ENCODE results near the gene WDFY3.
"Not testable (repeated sequence)": the region's sequence is repeated elsewhere in the genome, so short reads cannot be mapped to it uniquely, and the experiment has no call there.

The WDFY3 gene

GRCh38 chr4:84857296-84857695, 109.2 kb downstream of the WDFY3 start:
- no peak for DNase-seq (ENCODE audit: low read depth)

- no peak for DNase-seq (ENCODE audit: low read depth)
These were observed 109.9 kb downstream of the WDFY3 start for GRCh38 chr4:84856468-84857049.

- no peak for DNase-seq (ENCODE audit: low read depth)
These were observed 110.7 kb downstream of the WDFY3 start for GRCh38 chr4:84855774-84856173.

GRCh38 chr4:84852081-84852480, 114.4 kb downstream of the WDFY3 start:
- no peak for DNase-seq (ENCODE audit: low read depth)

- no peak for DNase-seq (ENCODE audit: low read depth)
These were observed 117.3 kb downstream of the WDFY3 start for GRCh38 chr4:84849051-84849640.

GRCh38 chr4:84848432-84848831, 118.1 kb downstream of the WDFY3 start:
- no peak for DNase-seq (ENCODE audit: low read depth)

- DNase-seq (ENCODE audit: low read depth) = no peak
These were observed 118.5 kb downstream of the WDFY3 start for GRCh38 chr4:84847978-84848377.

GRCh38 chr4:84846985-84847384, 119.5 kb downstream of the WDFY3 start:
- no peak for DNase-seq (ENCODE audit: low read depth)

GRCh38 chr4:84841435-84841834, 125.1 kb downstream of the WDFY3 start:
- DNase-seq (ENCODE audit: low read depth) = no peak

GRCh38 chr4:84837751-84838150, 128.7 kb downstream of the WDFY3 start:
- DNase-seq (ENCODE audit: low read depth) = no peak

- not testable (repeated sequence) for DNase-seq (ENCODE audit: low read depth)
These were observed 136.9 kb downstream of the WDFY3 start for GRCh38 chr4:84829633-84830032.

GRCh38 chr4:84826681-84827080, 139.8 kb downstream of the WDFY3 start:
- DNase-seq (ENCODE audit: low read depth) = no peak

GRCh38 chr4:84825701-84826341, 140.7 kb downstream of the WDFY3 start:
- no peak for DNase-seq (ENCODE audit: low read depth)

- DNase-seq (ENCODE audit: low read depth) = no peak
These were observed 145.4 kb downstream of the WDFY3 start for GRCh38 chr4:84821064-84821463.

- DNase-seq (ENCODE audit: low read depth) = no peak
These were observed 152.3 kb downstream of the WDFY3 start for GRCh38 chr4:84814094-84814750.

- no peak for DNase-seq (ENCODE audit: low read depth)
These were observed 156.5 kb downstream of the WDFY3 start for GRCh38 chr4:84809946-84810345.

GRCh38 chr4:84808332-84808731, 158.2 kb downstream of the WDFY3 start:
- no peak for DNase-seq (ENCODE audit: low read depth)

GRCh38 chr4:84806541-84806940, 159.9 kb downstream of the WDFY3 start:
- DNase-seq (ENCODE audit: low read depth) = not testable (repeated sequence)

GRCh38 chr4:84804136-84804535, 162.4 kb downstream of the WDFY3 start:
- no peak for DNase-seq (ENCODE audit: low read depth)

GRCh38 chr4:84803720-84804119, 162.8 kb downstream of the WDFY3 start:
- no peak for DNase-seq (ENCODE audit: low read depth)

GRCh38 chr4:84803116-84803515, 163.4 kb downstream of the WDFY3 start:
- no peak for DNase-seq (ENCODE audit: low read depth)

GRCh38 chr4:84800256-84800655, 166.2 kb downstream of the WDFY3 start:
- DNase-seq (ENCODE audit: low read depth) = no peak

GRCh38 chr4:84799318-84799717, 167.2 kb downstream of the WDFY3 start:
- DNase-seq (ENCODE audit: low read depth) = no peak

All from stimulated activated CD8-positive, alpha-beta memory T cell treated with anti-CD3 and anti-CD28 coated beads, Interleukin-15, amount 100 ng/mL, for 1 hour (primary cell).